Thyroid gland (tissue), 4 donors: ENCODE data around the gene DMXL1.

ENCODE experiments used
- CTCF ChIP-seq, 6 experiments: fragments of 200-600 bp in 3 of 6; fragments of 450-650 bp in 3 of 6; sonication (generic) in 3 of 6; IDR thresholded peaks; one replicate each; pipeline ENCODE4 v1.5.1; 2016 to 2019; ENCODE audit warnings: antibody characterized with exemption in 6 of 6, mild to moderate bottlenecking in 2 of 6, inconsistent platforms in 1 of 6, moderate library complexity in 1 of 6
- POLR2A ChIP-seq, 2 donors: fragments of 450-650 bp; IDR thresholded peaks; one replicate each; pipeline ENCODE4 v1.6.1; 2017; ENCODE audit warnings: antibody characterized with exemption in 2 of 2, mild to moderate bottlenecking in 2 of 2, moderate library complexity in 1 of 2

GRCh38 chr5:119058979-119059529 lies 11.8 kb upstream of the DMXL1 start:
- TF ChIP-seq CTCF (IDR thresholded peaks at IDR 0.05) = no peak
- TF ChIP-seq POLR2A (IDR thresholded peaks at IDR 0.05) = no peak
